B cell (primary cell): ENCODE measurements around the gene ALDH1A1.

Source experiments
- CTCF ChIP-seq: fragments of 200-600 bp; IDR thresholded peaks from one replicate; pipeline ENCODE4 v1.8.0; 2022; ENCODE audit warnings: antibody characterized with exemption, mild to moderate bottlenecking
- EZH2 ChIP-seq: IDR thresholded peaks from 2 replicates; pipeline ENCODE4 v1.6.1; 2012; ENCODE audit warnings: borderline replicate concordance, low read depth, mild to moderate bottlenecking, moderate library complexity, low read length; ENCODE audit not compliant: insufficient read depth, poor library complexity, severe bottlenecking

- TF ChIP-seq CTCF, result no peak
- TF ChIP-seq EZH2, result no peak
Observed at GRCh38 chr9:72875221-72875620, 77.6 kb downstream of the ALDH1A1 start.
